Transverse colon (tissue), 4 donors: ENCODE data around the gene SEZ6L2. TPM values are rescaled to one million over a fixed set of nuclear protein-coding genes. Genes with fewer than 3 reads are reported as not detected.

Source experiments
- DNase-seq: peaks from one replicate; pipeline ENCODE4 v3.0.0-alpha.2; 2019
- H3K27ac ChIP-seq, 4 donors: fragments of 200-600 bp; sonication (generic); 2 replicates each; pipeline ENCODE4 v1.5.1; 2016 to 2018; ENCODE audit warnings: inconsistent platforms in 4 of 4
- H3K27me3 ChIP-seq: fragments of 200-600 bp; sonication (generic); 2 replicates; pipeline ENCODE4 v1.5.1; 2017; ENCODE audit warnings: inconsistent platforms
- H3K36me3 ChIP-seq, 4 donors: fragments of 200-600 bp; sonication (generic); 2 replicates each; pipeline ENCODE4 v1.5.1; 2017 to 2019; ENCODE audit warnings: inconsistent platforms in 4 of 4
- H3K4me1 ChIP-seq, 4 donors: fragments of 200-600 bp; sonication (generic); 2 replicates each; pipeline ENCODE4 v1.5.1; 2017 to 2020; ENCODE audit warnings: inconsistent platforms in 4 of 4
- H3K4me3 ChIP-seq, 4 donors: fragments of 200-600 bp; sonication (generic); 1 replicate in 1 of 4; 2 replicates in 3 of 4; pipeline versions ENCODE4 v1.5.1 to v1.6.1; 2017 to 2019; ENCODE audit warnings: inconsistent platforms in 4 of 4
- H3K9me3 ChIP-seq, 2 donors: fragments of 200-600 bp; sonication (generic); 2 replicates each; pipeline ENCODE4 v1.5.1; 2017 to 2019; ENCODE audit warnings: inconsistent platforms in 2 of 2
- CTCF ChIP-seq, 5 experiments: fragments of 200-600 bp in 3 of 5; fragments of 450-650 bp in 2 of 5; sonication (generic) in 3 of 5; IDR thresholded peaks; 1 replicate in 2 of 5; 2 replicates in 3 of 5; pipeline ENCODE4 v1.5.1; 2016 to 2017; ENCODE audit warnings: antibody characterized with exemption in 5 of 5, inconsistent platforms in 3 of 5, mild to moderate bottlenecking in 2 of 5, moderate library complexity in 1 of 5
- EP300 ChIP-seq: sonication (generic); formaldehyde crosslinking; IDR thresholded peaks from one replicate; pipeline ENCODE4 v1.6.1; 2017; ENCODE audit warnings: antibody characterized with exemption, low read depth
- POLR2A ChIP-seq: fragments of 450-650 bp; IDR thresholded peaks from one replicate; pipeline ENCODE4 v1.6.1; 2016; ENCODE audit warnings: antibody characterized with exemption, mild to moderate bottlenecking, moderate library complexity
- POLR2AphosphoS5 ChIP-seq, 3 donors: sonication (generic); formaldehyde crosslinking; IDR thresholded peaks; one replicate each; pipeline ENCODE4 v1.6.1; 2016; ENCODE audit warnings: antibody characterized with exemption in 3 of 3
- WGBS, 2 donors: methylation state at CpG; one replicate each; pipeline ENCODE4 v1.1.5; 2018; ENCODE audit warnings: low coverage in 1 of 2; 5-methylcytosine and 5-hydroxymethylcytosine counted together
- in situ Hi-C, 4 donors: fragments of 200-750 bp; cut with MboI; loops; one replicate each; pipeline versions ENCODE4 v1.15.0 to v1.15.1; 2017; ENCODE audit warnings: low sequenced_read_pairs in 3 of 4, low pct_ligation_motif_present in 1 of 4, low pct_unique_long_range_greater_than_20kb in 1 of 4
- intact Hi-C: fragments of 100-400 bp; cut with DNase I; formaldehyde crosslinking; loops from one replicate; pipeline ENCODE4 v1.15.1; 2023; ENCODE audit warnings: low total_unique reads
- total RNA-seq, 4 donors: library from RNA; depleted of rRNA; stranded (reverse); fragments of >200 nt; gene quantifications; one replicate each; pipeline ENCODE4 v1.1.0, GENCODE V29; 2016

The SEZ6L2 gene
- total RNA-seq, 4 donors from 2014 or later, result 2.0 to 9.7 (median 6.3) TPM

GRCh38 chr16:29857133-29857760 lies 42.1 kb downstream of the SEZ6L2 start:
- H3K36me3 ChIP-seq, result peaks cover 0 to 24% (median 10%) of the 10 kb centered on the region in 4 donors
- no peaks in the 10 kb centered on the region for H3K27me3 ChIP-seq
- TF ChIP-seq CTCF (IDR thresholded peaks at IDR 0.05) (no peak), EP300 (no peak), POLR2AphosphoS5 (IDR thresholded peaks at IDR 0.05) (no peak), POLR2A (no peak)
- in situ Hi-C loops, result loop anchor here in 2 of 4 donors (25.0 kb wide), 1 partner anchor 155 kb away; the partner anchor contains the start of genes C16orf92 (in 2 of the 2) and DOC2A (in 2 of the 2)
- H3K27ac ChIP-seq, result no peak overlapping the region
- 47 to 72% methylated on average over 3 to 7 of the region's 7 CpGs for WGBS, 2 donors
- no peaks in the 10 kb centered on the region for H3K9me3 ChIP-seq
- DNase-seq, result no peak
- no peak overlapping the region for H3K4me3 ChIP-seq
- peaks cover 10 to 17% (median 14%) of the 10 kb centered on the region in 4 donors for H3K4me1 ChIP-seq
- intact Hi-C loops, result loop anchor here (10.0 kb wide), 1 partner anchor 152 kb away; no protein-coding TSS in a partner anchor

- in situ Hi-C loops, result loop anchor here in 2 of 4 donors (25.0 kb wide), 1 partner anchor 158 kb away; the partner anchor contains the start of genes C16orf92 (in 2 of the 2) and DOC2A (in 2 of the 2)
- Histone ChIP-seq H3K36me3 (peaks cover 0 to 13% (median 7%) of the 10 kb centered on the region in 4 donors), H3K27ac (no peak overlapping the region), H3K27me3 (no peaks in the 10 kb centered on the region), H3K4me3 (no peak overlapping the region), H3K9me3 (no peaks in the 10 kb centered on the region), H3K4me1 (no peaks in the 10 kb centered on the region)
- 86% methylated on average over 5 of the region's 5 CpGs; no CpG with 5 or more reads in 1 of the 2 donors for WGBS, 2 donors
- TF ChIP-seq POLR2AphosphoS5 (IDR thresholded peaks at IDR 0.05) (no peak), POLR2A (no peak), CTCF (IDR thresholded peaks at IDR 0.05) (no peak), EP300 (no peak)
- DNase-seq, result no peak
- intact Hi-C loops, result loop anchor here (10.0 kb wide), 1 partner anchor 150 kb away; no protein-coding TSS in a partner anchor
Observed at GRCh38 chr16:29854520-29855100, 44.7 kb downstream of the SEZ6L2 start.

- intact Hi-C loops (loop anchor here (10.0 kb wide), 1 partner anchor 148 kb away; no protein-coding TSS in a partner anchor), in situ Hi-C loops (loop anchor here in 2 of 4 donors (25.0 kb wide), 1 partner anchor 160 kb away; the partner anchor contains the start of genes C16orf92 (in 2 of the 2) and DOC2A (in 2 of the 2))
- peak overlapping the region in 3 of 4 donors; percentile 25 to 48 (median 43) for H3K27ac ChIP-seq
- H3K9me3 ChIP-seq, result no peaks in the 10 kb centered on the region
- no peak for DNase-seq
- H3K4me1 ChIP-seq, result no peaks in the 10 kb centered on the region
- H3K36me3 ChIP-seq, result peaks cover 0 to 3% (median under 1%) of the 10 kb centered on the region in 4 donors
- no peaks in the 10 kb centered on the region for H3K27me3 ChIP-seq
- 62 to 64% methylated on average over 3 to 7 of the region's 7 CpGs for WGBS, 2 donors
- H3K4me3 ChIP-seq, result no peak overlapping the region
- TF ChIP-seq CTCF (IDR thresholded peaks at IDR 0.05) (no peak), POLR2AphosphoS5 (IDR thresholded peaks at IDR 0.05) (peak; percentile 32 to 46 (median 45))
Observed at GRCh38 chr16:29852654-29853053, 46.7 kb downstream of the SEZ6L2 start.

- Histone ChIP-seq H3K36me3 (peaks cover 0 to 20% (median 9%) of the 10 kb centered on the region in 4 donors), H3K9me3 (no peaks in the 10 kb centered on the region), H3K27me3 (no peaks in the 10 kb centered on the region), H3K27ac (no peak overlapping the region), H3K4me1 (no peaks in the 10 kb centered on the region), H3K4me3 (no peak overlapping the region)
- intact Hi-C loops, result loop anchor here (10.0 kb wide), 1 partner anchor 146 kb away; no protein-coding TSS in a partner anchor
- WGBS, 2 donors, result 92% methylated on average over 3 of the region's 3 CpGs; no CpG with 5 or more reads in 1 of the 2 donors
- DNase-seq, result no peak
- in situ Hi-C loops, result loop anchor here in 2 of 4 donors (25.0 kb wide), 1 partner anchor 161 kb away; the partner anchor contains the start of genes C16orf92 (in 2 of the 2) and DOC2A (in 2 of the 2)
- no peak for TF ChIP-seq EP300
- TF ChIP-seq POLR2A, result no peak
- TF ChIP-seq CTCF (IDR thresholded peaks at IDR 0.05), result no peak
- TF ChIP-seq POLR2AphosphoS5 (IDR thresholded peaks at IDR 0.05), result no peak
Observed at GRCh38 chr16:29850998-29851397, 48.4 kb downstream of the SEZ6L2 start.
